NB4 (cell line): ENCODE data around the gene TBCK.

ENCODE experiments used
- DNase-seq: peaks from one replicate; pipeline ENCODE4 v3.0.0; 2010; ENCODE audit warnings: low read depth
- H3K4me3 ChIP-seq: one replicate; pipeline ENCODE4 v1.5.1; 2011; ENCODE audit warnings: mild to moderate bottlenecking, low read depth, low read length, moderate library complexity
- MYC ChIP-seq: IDR thresholded peaks from 2 replicates; pipeline ENCODE4 v1.6.1; 2011; ENCODE audit warnings: low read depth, low read length
- POLR2A ChIP-seq: IDR thresholded peaks from 2 replicates; pipeline ENCODE4 v1.6.1; 2011; ENCODE audit warnings: mild to moderate bottlenecking; ENCODE audit not compliant: insufficient read length; ENCODE audit errors: extremely low read depth
- TF ChIP-seq, protein P1 (sequence below): IDR thresholded peaks from 2 replicates; pipeline ENCODE4 v1.6.1; 2011; ENCODE audit warnings: low read depth, low read length
- TF ChIP-seq, protein P2 (sequence below): IDR thresholded peaks from one replicate; pipeline ENCODE4 v1.5.1; 2012; ENCODE audit warnings: low read depth, low read length

TBCK gene

GRCh38 chr4:106263594-106264330 lies 52.2 kb downstream of the TBCK start:
- TF ChIP-seq, protein P1, sequence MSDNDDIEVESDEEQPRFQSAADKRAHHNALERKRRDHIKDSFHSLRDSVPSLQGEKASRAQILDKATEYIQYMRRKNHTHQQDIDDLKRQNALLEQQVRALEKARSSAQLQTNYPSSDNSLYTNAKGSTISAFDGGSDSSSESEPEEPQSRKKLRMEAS, result no peak
- no peak for TF ChIP-seq MYC
- TF ChIP-seq POLR2A, result no peak
- TF ChIP-seq, protein P2, sequence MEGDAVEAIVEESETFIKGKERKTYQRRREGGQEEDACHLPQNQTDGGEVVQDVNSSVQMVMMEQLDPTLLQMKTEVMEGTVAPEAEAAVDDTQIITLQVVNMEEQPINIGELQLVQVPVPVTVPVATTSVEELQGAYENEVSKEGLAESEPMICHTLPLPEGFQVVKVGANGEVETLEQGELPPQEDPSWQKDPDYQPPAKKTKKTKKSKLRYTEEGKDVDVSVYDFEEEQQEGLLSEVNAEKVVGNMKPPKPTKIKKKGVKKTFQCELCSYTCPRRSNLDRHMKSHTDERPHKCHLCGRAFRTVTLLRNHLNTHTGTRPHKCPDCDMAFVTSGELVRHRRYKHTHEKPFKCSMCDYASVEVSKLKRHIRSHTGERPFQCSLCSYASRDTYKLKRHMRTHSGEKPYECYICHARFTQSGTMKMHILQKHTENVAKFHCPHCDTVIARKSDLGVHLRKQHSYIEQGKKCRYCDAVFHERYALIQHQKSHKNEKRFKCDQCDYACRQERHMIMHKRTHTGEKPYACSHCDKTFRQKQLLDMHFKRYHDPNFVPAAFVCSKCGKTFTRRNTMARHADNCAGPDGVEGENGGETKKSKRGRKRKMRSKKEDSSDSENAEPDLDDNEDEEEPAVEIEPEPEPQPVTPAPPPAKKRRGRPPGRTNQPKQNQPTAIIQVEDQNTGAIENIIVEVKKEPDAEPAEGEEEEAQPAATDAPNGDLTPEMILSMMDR, result no peak
- H3K4me3 ChIP-seq, result no peak overlapping the region
- no peak for DNase-seq

- no peak for DNase-seq
- TF ChIP-seq MYC (no peak), POLR2A (no peak)
- TF ChIP-seq, protein P1, result no peak
- TF ChIP-seq, protein P2, result no peak
- H3K4me3 ChIP-seq, result no peak overlapping the region
Observed at GRCh38 chr4:106261980-106262379, 54.0 kb downstream of the TBCK start.

DNA sequence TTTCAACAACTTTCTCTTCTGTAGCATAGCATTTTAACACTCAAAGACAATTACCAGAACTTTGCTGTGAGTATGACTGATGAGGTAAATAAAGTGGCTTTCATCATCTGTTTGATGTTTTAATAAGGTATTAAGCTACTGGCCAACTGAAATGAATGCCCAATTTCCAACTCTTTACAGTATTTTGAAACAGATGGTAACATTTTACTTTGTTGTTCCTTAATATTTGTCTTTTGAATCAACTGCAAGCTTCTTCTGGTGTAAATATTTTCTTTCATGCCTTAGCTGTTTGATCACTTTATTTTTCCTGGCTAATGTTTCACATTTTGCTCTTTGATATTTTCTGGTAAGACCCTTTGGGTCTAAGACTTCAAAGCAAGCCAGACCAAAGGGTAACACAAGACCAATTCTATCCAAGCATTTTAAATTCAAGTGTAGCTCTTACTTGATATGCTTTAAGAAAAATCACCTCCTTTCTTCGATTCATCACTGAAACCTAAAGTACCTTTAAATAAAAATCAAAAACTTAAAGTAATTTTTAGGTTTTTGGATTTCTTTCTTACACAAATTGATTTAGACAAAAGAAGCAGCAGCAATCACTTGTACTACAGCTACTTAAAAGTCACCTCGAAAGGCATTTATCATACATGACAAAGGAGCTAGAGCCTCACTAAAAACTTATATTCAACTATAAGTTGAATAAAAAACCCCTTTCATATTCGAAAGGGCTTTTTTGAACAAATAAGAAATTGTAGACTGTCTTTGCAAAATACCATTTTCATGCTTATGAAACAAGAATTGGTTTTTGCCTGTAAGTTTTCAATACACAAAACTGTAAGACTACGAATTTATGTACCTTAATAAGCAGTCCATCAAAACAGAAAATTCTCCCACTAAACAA lies 57.6 kb downstream of the TBCK start:
- no peak for DNase-seq
- H3K4me3 ChIP-seq, result no peak overlapping the region
- TF ChIP-seq, protein P1, result no peak
- no peak for TF ChIP-seq MYC
- TF ChIP-seq, protein P2, result no peak
- TF ChIP-seq POLR2A, result no peak

DNA sequence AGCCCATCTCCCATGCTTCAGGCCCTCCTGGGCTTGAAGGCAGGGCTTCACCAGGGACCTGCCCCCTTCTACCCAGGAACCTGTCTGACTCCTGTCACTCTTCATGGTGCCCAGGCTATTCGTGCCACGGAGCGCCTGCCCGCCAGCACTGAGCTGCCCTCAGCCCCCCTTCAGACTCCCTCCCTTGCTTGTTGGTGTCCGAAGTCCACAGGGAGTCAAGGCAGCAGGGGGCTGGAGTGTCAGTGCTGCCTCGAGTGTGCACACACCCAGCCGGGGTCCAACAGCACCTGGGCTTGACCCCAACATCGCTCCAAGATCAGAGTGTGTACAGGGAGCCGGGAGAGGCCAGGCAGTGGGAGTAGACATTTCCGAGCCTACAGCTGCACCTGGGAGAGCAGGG lies 59.8 kb downstream of the TBCK start:
- TF ChIP-seq MYC (no peak), POLR2A (no peak)
- TF ChIP-seq, protein P2, result no peak
- TF ChIP-seq, protein P1, result no peak
- DNase-seq, result no peak
- no peak overlapping the region for H3K4me3 ChIP-seq

- no peak for DNase-seq
- no peak for TF ChIP-seq MYC
- TF ChIP-seq, protein P2, result no peak
- no peak overlapping the region for H3K4me3 ChIP-seq
Observed at GRCh38 chr4:106255195-106255594, 60.8 kb downstream of the TBCK start.
